Measurements from ENCODE around the gene KIAA2012.
"Not testable (repeated sequence)": the region's sequence is repeated elsewhere in the genome, so short reads cannot be mapped to it uniquely, and the experiment has no call there.

Gene KIAA2012

DNA sequence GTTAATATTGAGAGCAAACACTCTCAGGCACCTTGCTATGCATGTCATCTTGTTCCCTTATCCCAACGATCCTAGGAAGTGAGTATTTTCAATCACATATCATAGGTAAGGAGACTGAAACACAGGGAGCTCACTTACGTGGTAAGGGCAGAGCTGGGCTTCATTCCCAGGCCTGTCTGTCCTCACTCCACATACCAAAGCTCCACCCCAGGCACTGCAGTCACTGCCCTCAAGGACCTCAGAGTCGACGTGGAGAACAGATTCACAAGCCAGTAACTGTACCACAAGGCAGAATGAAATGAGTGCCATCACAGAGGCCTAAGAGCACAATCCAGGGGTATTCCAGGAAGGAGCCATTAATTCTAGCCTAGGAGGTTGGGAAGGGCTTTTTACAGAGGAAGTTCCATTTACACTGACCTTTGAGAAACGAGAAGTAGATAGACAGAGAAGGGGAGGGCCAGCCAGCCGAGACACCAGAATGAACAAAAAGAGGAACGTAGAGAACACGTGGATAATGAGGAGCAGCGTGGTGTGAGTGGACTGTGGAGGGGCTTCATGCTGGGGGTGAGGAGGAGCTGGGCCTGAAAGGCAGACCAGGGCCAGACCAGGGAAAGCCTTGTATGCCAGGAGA, 48.6 kb downstream of the KIAA2012 start:
- DNase-seq = no peak

- DNase-seq = no peak
These were observed 49.1 kb downstream of the KIAA2012 start for GRCh38 chr2:202122163-202122540.

GRCh38 chr2:202122980-202123720, 50.1 kb downstream of the KIAA2012 start:
- DNase-seq = no peak

DNA sequence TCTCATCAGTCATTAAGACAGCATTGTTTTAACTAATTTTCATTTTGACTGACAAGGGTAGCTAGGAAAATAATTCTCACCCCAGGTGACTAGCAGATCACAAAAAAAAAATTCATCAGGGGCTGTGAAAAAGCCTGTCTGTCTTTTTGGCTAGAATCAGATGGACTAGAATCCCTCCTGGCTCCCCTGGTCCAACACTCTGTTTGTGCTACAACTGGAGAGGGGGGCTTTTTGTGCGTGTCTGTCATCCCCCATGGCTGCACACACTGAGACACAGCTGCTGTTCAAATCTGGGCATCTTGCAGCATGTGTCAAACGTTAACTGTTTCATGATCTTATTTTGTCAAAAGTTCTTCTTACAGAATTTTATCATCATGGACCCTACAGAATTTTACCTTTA, 51.2 kb downstream of the KIAA2012 start:
- no peak for DNase-seq

DNA sequence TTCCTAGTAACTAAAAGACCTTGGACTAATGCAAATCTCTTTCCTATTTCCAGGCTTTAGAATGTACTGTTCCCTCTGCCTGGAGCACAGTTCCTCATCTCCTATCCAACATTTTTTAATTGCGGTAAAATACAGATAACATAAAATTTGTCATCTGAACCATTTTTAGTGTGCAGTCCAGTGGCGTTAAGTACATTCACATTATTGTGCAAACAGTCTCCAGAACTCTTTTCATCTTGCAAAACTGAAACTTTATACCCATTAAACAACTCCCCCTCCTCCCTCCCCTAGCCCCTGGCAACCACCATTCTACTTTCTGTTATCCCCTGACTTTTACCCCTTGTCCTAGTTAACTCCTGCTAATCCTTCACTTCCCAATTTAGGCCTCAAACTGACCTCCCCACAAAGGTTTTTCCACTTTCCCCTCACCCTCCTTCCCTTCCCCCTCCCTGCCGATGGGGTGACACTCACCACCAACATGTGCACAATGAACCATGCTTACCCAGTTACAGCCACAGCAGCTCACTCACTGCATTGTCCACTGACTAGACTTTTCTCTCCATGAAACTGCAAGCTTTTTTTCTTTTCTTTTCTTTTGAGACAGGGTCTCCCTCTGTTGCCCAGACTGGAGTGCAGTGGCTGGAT, 54.8 kb downstream of the KIAA2012 start:
- DNase-seq = no peak

GRCh38 chr2:202129841-202130240, 56.8 kb downstream of the KIAA2012 start:
- no peak for DNase-seq

- DNase-seq = no peak
These were observed 60.3 kb downstream of the KIAA2012 start for GRCh38 chr2:202133200-202133908.

DNA sequence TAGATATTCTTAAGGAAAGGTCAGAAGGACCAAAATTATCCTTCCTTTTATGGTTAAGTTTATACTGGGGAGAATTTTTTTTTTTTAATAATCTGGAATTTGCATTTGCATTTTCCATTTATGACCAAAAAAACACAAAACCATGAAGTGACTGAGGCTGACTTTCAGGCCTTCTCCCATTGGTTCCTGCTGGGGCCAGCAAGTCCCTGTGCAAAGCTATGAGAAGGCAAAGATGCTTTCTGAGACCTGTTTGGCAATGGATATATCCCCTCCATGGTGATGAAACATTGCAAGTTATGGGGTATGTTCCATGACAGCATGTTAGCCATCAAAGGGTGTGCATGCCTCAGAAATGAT, 60.8 kb downstream of the KIAA2012 start:
- DNase-seq = no peak

DNA sequence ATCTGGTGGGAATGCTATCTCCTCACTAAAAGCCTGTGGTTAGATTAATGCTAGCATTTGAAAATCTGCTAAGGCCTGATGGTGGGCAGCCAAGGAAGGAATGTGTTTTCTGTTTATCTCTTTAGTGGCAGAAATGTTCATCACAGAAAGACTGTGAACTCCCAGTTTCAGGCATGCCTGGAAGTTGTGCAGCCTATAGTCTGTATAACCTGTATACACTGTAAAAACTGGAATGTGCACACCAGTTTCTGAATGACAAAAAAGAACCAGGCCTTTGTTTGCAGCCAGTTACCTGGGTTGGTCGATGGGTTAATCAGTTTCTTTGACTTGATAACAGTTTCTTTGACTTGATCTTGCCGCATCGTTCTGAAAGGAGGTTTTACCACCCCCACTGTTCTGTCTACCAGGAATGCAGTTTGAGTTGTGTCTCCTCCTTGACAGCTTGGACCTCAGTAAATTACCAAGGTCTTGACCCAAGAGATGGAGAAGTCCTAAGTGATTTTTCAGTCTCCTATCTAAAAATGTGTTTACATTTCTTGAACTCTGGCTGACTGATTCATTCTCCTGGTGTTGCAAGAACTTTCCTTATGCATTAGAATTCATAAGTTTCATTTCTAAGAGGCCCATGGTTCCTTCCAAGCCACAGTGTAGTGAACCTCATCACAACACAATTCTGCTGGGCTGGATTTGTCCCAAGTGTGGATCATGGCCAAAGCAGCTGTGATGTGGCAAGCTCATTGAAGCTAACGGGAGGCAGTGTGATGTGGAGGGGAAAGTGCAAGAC, 62.2 kb downstream of the KIAA2012 start:
- no peak for DNase-seq

- DNase-seq = not testable (repeated sequence)
These were observed 63.0 kb downstream of the KIAA2012 start for GRCh38 chr2:202136039-202136438.

DNA sequence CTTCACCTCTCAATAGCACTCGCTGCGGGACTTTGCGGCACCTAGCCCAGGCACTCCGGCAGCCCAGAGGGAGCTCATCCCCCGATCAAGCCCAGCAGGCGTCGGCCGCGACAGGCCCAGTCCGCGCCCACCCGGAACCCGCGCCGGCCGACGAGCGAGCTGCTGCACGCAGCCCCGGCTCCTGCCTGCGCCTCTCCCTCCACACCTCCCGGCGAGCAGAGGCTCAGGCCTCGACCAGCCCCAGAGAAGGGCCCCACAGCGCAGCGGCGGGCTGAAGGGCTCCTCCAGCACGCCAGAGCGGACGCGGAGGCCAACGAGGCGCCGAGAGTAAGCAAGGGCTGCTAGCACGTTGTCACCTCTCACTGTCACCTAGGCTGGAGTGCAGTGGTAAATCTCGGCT, 63.5 kb downstream of the KIAA2012 start:
- DNase-seq = no peak

DNA sequence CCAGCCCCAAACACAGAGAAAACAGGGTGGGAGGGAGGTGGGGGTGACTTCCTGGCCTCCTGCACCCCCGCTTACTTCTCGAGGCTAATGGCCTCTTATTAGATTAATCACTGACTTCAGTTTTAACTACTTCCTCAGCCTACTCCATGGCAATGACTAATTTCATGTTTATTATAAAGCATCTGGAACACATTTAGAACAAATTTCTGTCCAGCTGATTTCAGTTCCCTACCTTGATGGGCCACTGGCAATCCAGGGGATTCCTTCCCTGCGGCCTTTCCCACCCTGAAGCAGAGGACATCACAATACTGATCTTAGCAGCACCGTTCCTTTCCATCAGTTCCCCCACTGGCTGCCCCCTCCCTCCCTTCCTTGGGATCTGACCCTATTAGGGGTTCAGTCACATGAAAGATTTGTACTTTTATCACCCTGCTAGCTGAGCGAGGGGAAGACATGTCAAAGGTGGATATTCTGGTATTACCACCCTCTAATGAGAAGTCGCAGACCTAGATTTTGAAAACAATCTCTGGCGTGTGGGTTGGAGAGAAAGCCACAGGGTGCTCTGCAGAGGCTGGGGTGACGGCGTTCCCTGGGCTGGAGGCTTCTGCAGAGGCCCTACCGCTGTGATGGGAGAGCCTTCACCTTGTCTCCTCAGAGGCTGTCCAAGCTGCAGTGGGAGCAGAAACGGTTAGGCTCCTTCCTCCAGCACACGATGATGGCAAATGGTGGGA, 67.6 kb downstream of the KIAA2012 start:
- DNase-seq = no peak

GRCh38 chr2:202141329-202141947, 68.4 kb downstream of the KIAA2012 start:
- DNase-seq = no peak

GRCh38 chr2:202142540-202142939, 69.5 kb downstream of the KIAA2012 start:
- DNase-seq = no peak

DNA sequence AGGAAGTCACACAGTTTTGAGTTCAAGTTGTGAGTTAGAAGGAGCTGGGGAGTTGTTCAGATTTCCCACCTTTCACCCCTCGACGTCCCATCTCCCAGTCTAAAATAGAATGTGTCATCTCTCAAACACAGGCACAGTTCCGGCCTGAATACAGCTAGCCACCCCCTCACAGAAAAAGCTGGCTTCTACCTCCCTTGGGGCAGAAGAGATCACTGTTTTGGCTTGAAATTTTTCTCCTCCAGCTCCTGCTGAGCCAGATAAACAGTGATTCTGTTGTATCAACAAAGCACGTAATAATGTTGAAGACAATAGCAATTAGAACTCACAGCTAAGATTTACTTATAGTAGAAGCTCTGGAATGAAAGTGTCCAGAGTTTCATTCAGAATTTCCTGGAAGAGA, 74.7 kb downstream of the KIAA2012 start:
- no peak for DNase-seq

DNA sequence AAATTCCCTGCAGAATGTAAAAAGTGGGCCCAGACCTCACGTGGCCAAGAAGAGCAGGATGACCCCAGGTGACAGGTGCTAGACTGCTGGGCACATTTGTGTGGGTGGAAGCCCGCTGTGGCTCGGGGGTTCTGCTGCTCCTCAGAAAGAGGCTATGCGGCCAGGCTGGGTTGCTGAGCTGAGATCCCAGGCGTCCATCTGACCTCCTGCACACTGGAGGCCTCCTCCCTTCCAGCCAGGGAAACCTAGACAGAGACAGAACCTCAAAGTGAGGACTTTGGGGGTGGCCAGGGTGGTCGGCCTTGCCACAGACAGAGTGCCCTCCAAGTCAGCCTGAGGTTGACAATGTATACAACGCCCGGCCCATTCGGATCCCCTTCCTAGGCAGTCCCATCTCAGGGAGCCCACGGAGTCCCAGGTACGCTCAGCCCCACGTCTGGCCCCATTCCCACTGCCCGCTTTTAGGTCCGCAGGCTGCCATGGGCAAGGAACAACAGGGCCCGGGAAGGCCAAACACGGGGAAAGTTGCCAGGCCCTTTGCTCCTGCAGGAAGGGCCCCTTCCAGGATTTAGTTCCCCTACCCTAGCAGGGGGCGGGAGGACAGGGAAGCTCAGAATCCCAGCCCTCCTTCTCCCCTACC, 75.6 kb downstream of the KIAA2012 start:
- no peak for DNase-seq

- no peak for DNase-seq
These were observed 76.2 kb downstream of the KIAA2012 start for GRCh38 chr2:202149155-202149762.

GRCh38 chr2:202149936-202150335, 76.9 kb downstream of the KIAA2012 start:
- no peak for DNase-seq

DNA sequence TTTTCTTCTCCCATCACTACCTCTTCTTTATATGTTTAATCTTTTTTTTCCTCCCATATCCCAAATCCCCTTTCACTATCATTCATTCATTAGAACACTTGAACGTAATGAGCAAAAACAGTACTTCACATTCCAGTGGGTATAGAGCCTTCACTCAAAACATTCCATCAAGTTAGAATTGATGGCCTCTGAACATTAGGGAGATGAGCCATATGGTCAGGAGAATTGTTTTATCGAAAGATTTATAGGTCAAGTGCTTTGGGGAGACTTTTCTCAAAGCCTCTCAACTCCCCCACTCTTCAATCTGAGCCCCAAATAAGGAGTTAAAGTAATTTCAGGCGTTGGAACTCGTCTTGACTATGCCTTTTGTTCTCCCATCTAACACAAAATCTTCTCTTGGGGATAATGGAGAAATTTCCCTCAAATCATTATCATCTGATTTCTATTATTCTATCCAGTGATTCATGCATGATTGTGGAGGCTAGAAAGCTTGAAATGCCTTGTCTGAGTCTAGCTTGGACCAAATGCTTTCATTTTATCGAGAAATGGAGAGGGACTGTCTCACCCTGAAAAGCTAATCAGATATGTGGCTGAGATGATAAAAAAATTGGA, 79.2 kb downstream of the KIAA2012 start:
- no peak for DNase-seq

DNA sequence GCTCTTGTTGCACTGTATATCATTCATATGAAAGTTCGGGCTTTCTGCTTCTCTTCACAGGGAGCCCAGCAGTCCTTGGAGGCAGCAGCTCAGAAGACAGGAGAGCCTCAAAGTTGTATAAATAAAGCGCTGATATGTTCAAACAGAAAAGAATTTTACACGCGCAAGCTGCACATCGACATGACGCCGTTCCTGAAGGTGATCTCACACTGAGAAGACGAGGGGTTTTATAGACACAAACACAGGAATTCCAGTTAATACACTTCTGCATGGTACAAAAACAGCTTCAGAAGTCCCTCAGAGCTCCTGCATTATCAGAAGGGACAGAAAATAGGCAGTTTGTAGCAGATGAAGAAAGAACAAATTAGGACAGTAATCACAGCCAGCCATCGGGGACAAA, 81.6 kb downstream of the KIAA2012 start:
- DNase-seq = no peak
